Astrocyte (in vitro differentiated cells and primary cell): ENCODE results near the gene PIWIL1. TPM values are rescaled to one million over a fixed set of nuclear protein-coding genes. Genes with fewer than 3 reads are reported as not detected.

Experiments used
- DNase-seq: peaks from one replicate; pipeline ENCODE4 v3.0.0-alpha.2; 2010; ENCODE audit warnings: low read depth
- FAIRE-seq: peaks from 2 replicates; lab custom pipeline; 2011; peaks lifted over from hg19 to GRCh38; lab: Jason Lieb, UNC
- H2AFZ ChIP-seq: 2 replicates; pipeline ENCODE4 v1.6.0; 2012; ENCODE audit warnings: low read depth, low read length, inconsistent platforms
- H3K27ac ChIP-seq: 2 replicates; pipeline ENCODE4 v1.5.1; 2011; ENCODE audit warnings: low read depth, low read length, inconsistent platforms
- H3K27me3 ChIP-seq: 2 replicates; pipeline ENCODE4 v1.6.0; 2011; ENCODE audit warnings: low read length, inconsistent platforms; ENCODE audit not compliant: insufficient read depth
- H3K36me3 ChIP-seq: 2 replicates; pipeline ENCODE4 v1.5.1; 2011; ENCODE audit warnings: low read length, inconsistent platforms; ENCODE audit not compliant: insufficient read depth
- H3K4me1 ChIP-seq: 2 replicates; pipeline ENCODE4 v1.5.1; 2011; ENCODE audit warnings: low read length, inconsistent platforms; ENCODE audit not compliant: insufficient read depth
- H3K4me2 ChIP-seq: 2 replicates; pipeline ENCODE4 v1.6.0; 2012; ENCODE audit warnings: low read length, inconsistent platforms
- H3K4me3 ChIP-seq: 2 replicates; pipeline ENCODE4 v1.5.1; 2011; ENCODE audit warnings: low read depth, mild to moderate bottlenecking, low read length, inconsistent platforms; ENCODE audit not compliant: insufficient read depth
- H3K79me2 ChIP-seq: 2 replicates; pipeline ENCODE4 v1.6.0; 2012; ENCODE audit warnings: mild to moderate bottlenecking, low read length, inconsistent platforms; ENCODE audit not compliant: insufficient read depth
- H3K9ac ChIP-seq: 2 replicates; pipeline ENCODE4 v1.6.0; 2012; ENCODE audit warnings: mild to moderate bottlenecking, low read length, inconsistent platforms
- H3K9me3 ChIP-seq: 2 replicates; pipeline ENCODE4 v1.5.1; 2012; ENCODE audit warnings: low read depth, mild to moderate bottlenecking, low read length, inconsistent platforms; ENCODE audit not compliant: insufficient read depth
- H4K20me1 ChIP-seq: 2 replicates; pipeline ENCODE4 v1.6.0; 2012; ENCODE audit warnings: low read length, inconsistent platforms; ENCODE audit not compliant: insufficient read depth
- H3K27ac Mint-ChIP-seq: one replicate; pipeline ENCODE4 v1.8.0; 2021; ENCODE audit warnings: mild to moderate bottlenecking, mixed read lengths; ENCODE audit not compliant: unreplicated experiment
- H3K27me3 Mint-ChIP-seq: one replicate; pipeline ENCODE4 v1.8.0; 2021; ENCODE audit warnings: low read depth, mixed read lengths; ENCODE audit not compliant: unreplicated experiment
- H3K36me3 Mint-ChIP-seq: one replicate; pipeline ENCODE4 v1.8.0; 2021; ENCODE audit warnings: low read depth, mixed read lengths; ENCODE audit not compliant: unreplicated experiment
- H3K4me1 Mint-ChIP-seq: one replicate; pipeline ENCODE4 v1.8.0; 2021; ENCODE audit warnings: low read depth, mixed read lengths; ENCODE audit not compliant: unreplicated experiment
- H3K4me3 Mint-ChIP-seq: one replicate; pipeline ENCODE4 v1.8.0; 2021; ENCODE audit warnings: mild to moderate bottlenecking, moderate library complexity, mixed read lengths; ENCODE audit not compliant: unreplicated experiment
- H3K9me3 Mint-ChIP-seq: one replicate; pipeline ENCODE4 v1.8.0; 2021; ENCODE audit warnings: mild to moderate bottlenecking, mixed read lengths; ENCODE audit not compliant: unreplicated experiment
- CTCF ChIP-seq: IDR thresholded peaks from 2 replicates; pipeline ENCODE4 v1.5.1; 2011; ENCODE audit warnings: low read depth, mild to moderate bottlenecking, inconsistent platforms, low read length, moderate library complexity; ENCODE audit not compliant: insufficient read depth
- EZH2 ChIP-seq: IDR thresholded peaks from 2 replicates; pipeline ENCODE4 v1.6.1; 2012; ENCODE audit warnings: mild to moderate bottlenecking, low read length, inconsistent platforms; ENCODE audit not compliant: insufficient read depth
- total RNA-seq: library from RNA; stranded (reverse); gene quantifications from 2 replicates; pipeline ENCODE4 v1.2.1, GENCODE V29; 2021

The PIWIL1 gene
- total RNA-seq, 1 donor from 2014 or later, result not detected

DNA sequence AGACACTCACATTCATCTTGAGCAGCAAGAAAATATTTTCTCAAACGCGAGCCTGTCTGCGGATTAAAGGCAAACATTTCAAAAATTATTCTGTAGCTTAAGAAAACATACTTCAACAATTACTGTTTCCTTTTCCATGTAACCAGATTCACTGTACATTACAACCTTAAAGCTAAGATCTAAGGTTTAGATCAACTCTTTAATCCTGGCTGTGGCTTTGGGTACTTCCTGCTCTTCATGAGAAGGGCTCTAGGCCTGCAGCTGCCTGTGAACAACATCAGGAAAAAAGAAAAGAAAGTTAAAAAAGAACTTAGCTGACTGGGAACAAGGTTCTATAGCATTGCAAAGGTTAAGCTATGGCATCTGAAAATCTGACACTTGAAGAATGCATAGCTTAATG is 21.4 kb upstream of the PIWIL1 start:
- Histone ChIP-seq H2AFZ (no peak overlapping the region), H3K27ac (no peak overlapping the region), H4K20me1 (no peaks in the 10 kb centered on the region), H3K4me2 (no peak overlapping the region), H3K36me3 (no peaks in the 10 kb centered on the region), H3K4me1 (no peaks in the 10 kb centered on the region), H3K27me3 (no peaks in the 10 kb centered on the region), H3K4me3 (no peak overlapping the region), H3K9ac (no peak overlapping the region), H3K9me3 (peaks cover 7% of the 10 kb centered on the region), H3K79me2 (no peaks in the 10 kb centered on the region)
- Mint-ChIP-seq H3K27me3 (no peaks in the 10 kb centered on the region), H3K4me3 (no peak overlapping the region), H3K27ac (no peak overlapping the region), H3K9me3 (peaks cover 4% of the 10 kb centered on the region), H3K4me1 (no peaks in the 10 kb centered on the region), H3K36me3 (no peaks in the 10 kb centered on the region)
- no peak for DNase-seq
- TF ChIP-seq CTCF (no peak), EZH2 (no peak)
- FAIRE-seq, result no peak

GRCh38 chr12:130320536-130320935 is 17.2 kb upstream of the PIWIL1 start:
- H3K9me3 ChIP-seq, result no peaks in the 10 kb centered on the region
- H3K4me1 ChIP-seq, result no peaks in the 10 kb centered on the region
- no peak overlapping the region for H3K9ac ChIP-seq
- no peaks in the 10 kb centered on the region for H4K20me1 ChIP-seq
- Mint-ChIP-seq H3K27ac (no peak overlapping the region), H3K27me3 (no peaks in the 10 kb centered on the region), H3K4me3 (no peak overlapping the region), H3K36me3 (no peaks in the 10 kb centered on the region), H3K9me3 (peaks cover 2% of the 10 kb centered on the region), H3K4me1 (no peaks in the 10 kb centered on the region)
- H2AFZ ChIP-seq, result no peak overlapping the region
- DNase-seq, result no peak
- H3K4me2 ChIP-seq, result no peak overlapping the region
- no peaks in the 10 kb centered on the region for H3K36me3 ChIP-seq
- no peak for FAIRE-seq
- no peak overlapping the region for H3K4me3 ChIP-seq
- H3K27me3 ChIP-seq, result no peaks in the 10 kb centered on the region
- no peaks in the 10 kb centered on the region for H3K79me2 ChIP-seq
- no peak overlapping the region for H3K27ac ChIP-seq
- TF ChIP-seq CTCF (no peak), EZH2 (no peak)

- Mint-ChIP-seq H3K27ac (no peak overlapping the region), H3K4me1 (no peaks in the 10 kb centered on the region), H3K4me3 (no peak overlapping the region), H3K36me3 (no peaks in the 10 kb centered on the region), H3K27me3 (no peaks in the 10 kb centered on the region), H3K9me3 (peaks cover 3% of the 10 kb centered on the region)
- Histone ChIP-seq H3K9ac (no peak overlapping the region), H3K36me3 (no peaks in the 10 kb centered on the region), H4K20me1 (no peaks in the 10 kb centered on the region), H3K4me2 (no peak overlapping the region), H2AFZ (no peak overlapping the region), H3K27ac (no peak overlapping the region), H3K9me3 (no peaks in the 10 kb centered on the region), H3K4me3 (no peak overlapping the region), H3K4me1 (no peaks in the 10 kb centered on the region), H3K27me3 (no peaks in the 10 kb centered on the region), H3K79me2 (no peaks in the 10 kb centered on the region)
- no peak for TF ChIP-seq EZH2
- no peak for TF ChIP-seq CTCF
- no peak for FAIRE-seq
- no peak for DNase-seq
Observed at GRCh38 chr12:130322263-130322662, 15.4 kb upstream of the PIWIL1 start.
